Panc1 (cell line): ENCODE data around the gene NCKAP5. TPM values are rescaled to one million over a fixed set of nuclear protein-coding genes. Genes with fewer than 3 reads are reported as not detected.
"Not testable (repeated sequence)": the region's sequence is repeated elsewhere in the genome, so short reads cannot be mapped to it uniquely, and the experiment has no call there.

Experiments
- ATAC-seq: fragments of 200-7000 bp; cut with Tn5 transposase; 2 replicates; pipeline ENCODE4 v1.9.1; 2020; ENCODE audit warnings: mild to moderate bottlenecking, moderate library complexity
- BruUV-seq: library from RNA; stranded (reverse); fragments of 400-500 nt; replicated peaks from 2 replicates; lab custom pipeline; 2021; lab: Mats Ljungman, UMichigan
- CTCF ChIA-PET: fragments of 300-600 bp; sonication (Branson Sonifier 250); formaldehyde crosslinking; loops from one replicate; lab custom pipeline; 2022; ENCODE audit warnings: antibody characterized with exemption; lab: Charles Lee
- POLR2A ChIA-PET: fragments of 300-600 bp; sonication (Branson Sonifier 250); formaldehyde crosslinking; loops from one replicate; lab custom pipeline; 2022; ENCODE audit warnings: antibody characterized with exemption; lab: Charles Lee
- DNase-seq: peaks from one replicate; pipeline ENCODE4 v3.0.0-alpha.2; 2010; ENCODE audit warnings: low read depth, low spot score
- H3K27ac ChIP-seq: 2 replicates; pipeline ENCODE4 v1.5.1; 2011; ENCODE audit warnings: mild to moderate bottlenecking, low read length, inconsistent platforms
- H3K27me3 ChIP-seq: fragments of 200-500 bp; sonication (Bioruptor generic); 2 replicates; pipeline ENCODE4 v1.6.0; 2014; ENCODE audit warnings: low read length, inconsistent platforms; ENCODE audit not compliant: control insufficient read depth, insufficient read depth
- H3K36me3 ChIP-seq: fragments of 200-500 bp; sonication (Bioruptor generic); 2 replicates; pipeline ENCODE4 v1.5.1; 2014; ENCODE audit warnings: inconsistent platforms, mild to moderate bottlenecking, low read length, moderate library complexity; ENCODE audit not compliant: control insufficient read depth, insufficient read depth
- H3K4me1 ChIP-seq: 2 replicates; pipeline ENCODE4 v1.5.1; 2011; ENCODE audit warnings: inconsistent platforms, mild to moderate bottlenecking, low read length, moderate library complexity; ENCODE audit not compliant: control insufficient read depth, insufficient read depth
- H3K4me3 ChIP-seq, 2 experiments: 2 replicates each; pipeline ENCODE4 v1.5.1; 2011 to 2012; ENCODE audit warnings: low read depth in 2 of 2, low read length in 2 of 2, mild to moderate bottlenecking in 2 of 2, inconsistent platforms in 1 of 2, moderate library complexity in 1 of 2
- H3K9me3 ChIP-seq: fragments of 200-500 bp; sonication (Bioruptor generic); 2 replicates; pipeline ENCODE4 v1.5.1; 2014; ENCODE audit warnings: low read depth, mild to moderate bottlenecking, inconsistent platforms, low read length, moderate library complexity; ENCODE audit not compliant: control insufficient read depth, insufficient read depth
- POLR2AphosphoS5 ChIP-seq: IDR thresholded peaks from 2 replicates; pipeline ENCODE4 v1.6.1; 2012; ENCODE audit warnings: mild to moderate bottlenecking, low read depth, low read length, moderate library complexity
- SIN3A ChIP-seq: IDR thresholded peaks from 2 replicates; pipeline ENCODE4 v1.6.1; 2012; ENCODE audit warnings: low read depth, mild to moderate bottlenecking, low read length, moderate library complexity, borderline replicate concordance; ENCODE audit not compliant: insufficient read depth
- TCF7L2 ChIP-seq: IDR thresholded peaks from 2 replicates; pipeline ENCODE4 v1.6.1; 2011; ENCODE audit warnings: mild to moderate bottlenecking, low read depth, low read length, inconsistent platforms
- in situ Hi-C: cut with HindIII; loops from 2 replicates; pipeline ENCODE4 v1.10.0; 2016; ENCODE audit warnings: low sequenced_read_pairs, low pct_unique_long_range_greater_than_20kb
- intact Hi-C: fragments of 100-400 bp; cut with micrococcal nuclease; formaldehyde crosslinking; loops from one replicate; pipeline ENCODE4 v1.10.0; 2022; ENCODE audit not compliant: unreplicated experiment
- total RNA-seq: library from RNA; stranded (reverse); gene quantifications from one replicate; pipeline ENCODE4 v1.2.1, GENCODE V29; 2021; ENCODE audit not compliant: unreplicated experiment
- TF ChIP-seq, protein P1 (sequence below): fragments of 450-650 bp; IDR thresholded peaks from 2 replicates; pipeline ENCODE4 v1.5.1; 2017; ENCODE audit warnings: mild to moderate bottlenecking
- TF ChIP-seq, protein P2 (sequence below), 2 experiments: IDR thresholded peaks; 2 replicates each; pipeline ENCODE4 v1.6.1; 2011 to 2012; ENCODE audit warnings: low read depth in 2 of 2, control low read depth in 1 of 2, low read length in 1 of 2, mild to moderate bottlenecking in 1 of 2, moderate library complexity in 1 of 2; ENCODE audit not compliant: insufficient read depth in 1 of 2

NCKAP5 gene
- total RNA-seq, 1 experiment from 2014 or later = 0.10 TPM

DNA sequence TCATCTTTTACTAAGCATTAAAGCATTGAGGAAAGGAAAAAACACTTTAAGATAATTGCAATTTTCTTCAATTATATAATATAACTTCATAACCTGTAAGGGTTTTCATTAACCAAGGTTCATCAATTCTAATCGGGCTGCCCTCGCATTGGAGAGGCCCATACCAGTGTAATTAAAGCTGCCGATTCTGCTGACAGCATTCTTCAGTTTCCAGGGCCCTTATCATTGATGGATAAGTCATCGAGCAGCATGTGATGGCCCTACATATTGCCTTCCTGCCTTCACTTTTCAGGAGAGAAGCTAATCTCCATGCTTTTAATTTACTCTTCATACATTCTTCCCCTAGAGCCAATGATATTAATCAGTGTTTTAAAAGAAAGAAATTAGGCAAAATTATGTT is 92.0 kb downstream of the NCKAP5 start:
- no peaks in the 10 kb centered on the region for H3K4me1 ChIP-seq
- H3K27me3 ChIP-seq = no peaks in the 10 kb centered on the region
- ATAC-seq (no peak), DNase-seq (no peak)
- intact Hi-C loops = no loop called here
- POLR2A ChIA-PET = no interaction called here
- no peak overlapping the region for H3K4me3 ChIP-seq
- H3K27ac ChIP-seq = no peak overlapping the region
- no TSS peak for BruUV-seq
- no peaks in the 10 kb centered on the region for H3K36me3 ChIP-seq
- TF ChIP-seq, protein P1, sequence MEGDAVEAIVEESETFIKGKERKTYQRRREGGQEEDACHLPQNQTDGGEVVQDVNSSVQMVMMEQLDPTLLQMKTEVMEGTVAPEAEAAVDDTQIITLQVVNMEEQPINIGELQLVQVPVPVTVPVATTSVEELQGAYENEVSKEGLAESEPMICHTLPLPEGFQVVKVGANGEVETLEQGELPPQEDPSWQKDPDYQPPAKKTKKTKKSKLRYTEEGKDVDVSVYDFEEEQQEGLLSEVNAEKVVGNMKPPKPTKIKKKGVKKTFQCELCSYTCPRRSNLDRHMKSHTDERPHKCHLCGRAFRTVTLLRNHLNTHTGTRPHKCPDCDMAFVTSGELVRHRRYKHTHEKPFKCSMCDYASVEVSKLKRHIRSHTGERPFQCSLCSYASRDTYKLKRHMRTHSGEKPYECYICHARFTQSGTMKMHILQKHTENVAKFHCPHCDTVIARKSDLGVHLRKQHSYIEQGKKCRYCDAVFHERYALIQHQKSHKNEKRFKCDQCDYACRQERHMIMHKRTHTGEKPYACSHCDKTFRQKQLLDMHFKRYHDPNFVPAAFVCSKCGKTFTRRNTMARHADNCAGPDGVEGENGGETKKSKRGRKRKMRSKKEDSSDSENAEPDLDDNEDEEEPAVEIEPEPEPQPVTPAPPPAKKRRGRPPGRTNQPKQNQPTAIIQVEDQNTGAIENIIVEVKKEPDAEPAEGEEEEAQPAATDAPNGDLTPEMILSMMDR = no peak
- TF ChIP-seq, protein P2, sequence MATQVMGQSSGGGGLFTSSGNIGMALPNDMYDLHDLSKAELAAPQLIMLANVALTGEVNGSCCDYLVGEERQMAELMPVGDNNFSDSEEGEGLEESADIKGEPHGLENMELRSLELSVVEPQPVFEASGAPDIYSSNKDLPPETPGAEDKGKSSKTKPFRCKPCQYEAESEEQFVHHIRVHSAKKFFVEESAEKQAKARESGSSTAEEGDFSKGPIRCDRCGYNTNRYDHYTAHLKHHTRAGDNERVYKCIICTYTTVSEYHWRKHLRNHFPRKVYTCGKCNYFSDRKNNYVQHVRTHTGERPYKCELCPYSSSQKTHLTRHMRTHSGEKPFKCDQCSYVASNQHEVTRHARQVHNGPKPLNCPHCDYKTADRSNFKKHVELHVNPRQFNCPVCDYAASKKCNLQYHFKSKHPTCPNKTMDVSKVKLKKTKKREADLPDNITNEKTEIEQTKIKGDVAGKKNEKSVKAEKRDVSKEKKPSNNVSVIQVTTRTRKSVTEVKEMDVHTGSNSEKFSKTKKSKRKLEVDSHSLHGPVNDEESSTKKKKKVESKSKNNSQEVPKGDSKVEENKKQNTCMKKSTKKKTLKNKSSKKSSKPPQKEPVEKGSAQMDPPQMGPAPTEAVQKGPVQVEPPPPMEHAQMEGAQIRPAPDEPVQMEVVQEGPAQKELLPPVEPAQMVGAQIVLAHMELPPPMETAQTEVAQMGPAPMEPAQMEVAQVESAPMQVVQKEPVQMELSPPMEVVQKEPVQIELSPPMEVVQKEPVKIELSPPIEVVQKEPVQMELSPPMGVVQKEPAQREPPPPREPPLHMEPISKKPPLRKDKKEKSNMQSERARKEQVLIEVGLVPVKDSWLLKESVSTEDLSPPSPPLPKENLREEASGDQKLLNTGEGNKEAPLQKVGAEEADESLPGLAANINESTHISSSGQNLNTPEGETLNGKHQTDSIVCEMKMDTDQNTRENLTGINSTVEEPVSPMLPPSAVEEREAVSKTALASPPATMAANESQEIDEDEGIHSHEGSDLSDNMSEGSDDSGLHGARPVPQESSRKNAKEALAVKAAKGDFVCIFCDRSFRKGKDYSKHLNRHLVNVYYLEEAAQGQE (IDR thresholded peaks at IDR 0.05; ENCODE audit: insufficient read depth in 1 of 2, low read depth in 2 of 2, low read length in 1 of 2) = no peak
- TF ChIP-seq SIN3A (no peak), TCF7L2 (no peak), POLR2AphosphoS5 (no peak)
- CTCF ChIA-PET = no interaction called here
- in situ Hi-C loops = no loop called here
- no peaks in the 10 kb centered on the region for H3K9me3 ChIP-seq

DNA sequence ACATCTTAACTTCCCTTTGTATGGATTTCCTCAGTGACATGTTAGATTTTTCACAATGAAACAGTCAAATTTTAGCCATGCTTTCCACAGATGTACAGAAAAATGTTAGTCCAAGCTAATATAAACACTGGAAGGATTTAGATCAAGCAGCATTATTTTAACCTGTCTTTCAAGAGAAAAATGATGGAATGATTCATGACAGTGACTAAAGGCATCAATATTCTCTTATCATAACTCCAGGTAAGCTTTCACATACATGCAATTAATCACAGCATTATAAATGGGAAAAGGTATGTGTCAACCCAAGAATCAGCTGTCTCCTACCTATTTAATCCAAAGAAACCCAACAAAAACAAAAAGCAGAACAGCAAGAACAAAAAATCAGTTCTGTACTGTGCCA is 92.7 kb downstream of the NCKAP5 start:
- no peaks in the 10 kb centered on the region for H3K27me3 ChIP-seq
- H3K4me3 ChIP-seq = no peak overlapping the region
- no TSS peak for BruUV-seq
- no peak overlapping the region for H3K27ac ChIP-seq
- DNase-seq (no peak), ATAC-seq (no peak)
- H3K36me3 ChIP-seq = no peaks in the 10 kb centered on the region
- TF ChIP-seq POLR2AphosphoS5 (no peak), TCF7L2 (no peak), SIN3A (no peak)
- TF ChIP-seq, protein P2 (IDR thresholded peaks at IDR 0.05; ENCODE audit: insufficient read depth in 1 of 2, low read depth in 2 of 2, low read length in 1 of 2) = no peak
- TF ChIP-seq, protein P1 = no peak
- no peaks in the 10 kb centered on the region for H3K4me1 ChIP-seq
- ChIA-PET CTCF (no interaction called here), POLR2A (no interaction called here)
- H3K9me3 ChIP-seq = no peaks in the 10 kb centered on the region
- intact Hi-C loops = no loop called here
- in situ Hi-C loops = no loop called here

DNA sequence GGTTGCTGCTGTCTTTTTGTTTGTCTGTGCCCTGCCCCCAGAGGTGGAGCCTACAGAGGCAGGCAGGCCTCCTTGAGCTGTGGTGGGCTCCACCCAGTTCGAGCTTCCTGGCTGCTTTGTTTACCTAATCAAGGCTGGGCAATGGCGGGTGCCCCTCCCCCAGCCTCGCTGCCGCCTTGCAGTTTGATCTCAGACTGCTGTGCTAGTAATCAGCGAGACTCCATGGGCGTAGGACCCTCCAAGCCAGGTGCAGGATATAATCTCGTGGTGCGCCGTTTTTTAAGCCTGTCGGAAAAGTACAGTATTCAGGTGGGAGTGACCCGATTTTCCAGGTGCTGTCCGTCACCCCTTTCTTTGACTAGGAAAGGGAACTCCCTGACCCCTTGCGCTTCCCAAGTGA is 97.8 kb downstream of the NCKAP5 start:
- H3K4me3 ChIP-seq, CTCF ChIA-PET, DNase-seq, BruUV-seq, POLR2A ChIA-PET, H3K27me3 ChIP-seq, H3K9me3 ChIP-seq, ATAC-seq, intact Hi-C loops, H3K4me1 ChIP-seq, H3K36me3 ChIP-seq, in situ Hi-C loops, H3K27ac ChIP-seq: not testable (repeated sequence)
